Right atrium auricular region (tissue), 2 donors: ENCODE results near the gene RUSF1. TPM values are rescaled to one million over a fixed set of nuclear protein-coding genes. Genes with fewer than 3 reads are reported as not detected.
"Not testable (repeated sequence)": the region's sequence is repeated elsewhere in the genome, so short reads cannot be mapped to it uniquely, and the experiment has no call there.

Experiments used
- DNase-seq: peaks from one replicate; pipeline ENCODE4 v3.0.0-alpha.2; 2019; ENCODE audit warnings: low spot score
- H3K27ac ChIP-seq, 2 donors: fragments of 200-600 bp; sonication (generic); 1 replicate in 1 of 2; 2 replicates in 1 of 2; pipeline ENCODE4 v1.5.1; 2016 to 2019
- H3K27me3 ChIP-seq, 2 donors: fragments of 200-600 bp; sonication (generic); one replicate each; pipeline versions ENCODE4 v1.5.1 to v1.6.0; 2017 to 2019
- H3K36me3 ChIP-seq: fragments of 200-600 bp; sonication (generic); one replicate; pipeline ENCODE4 v1.5.1; 2016
- H3K4me1 ChIP-seq, 2 donors: fragments of 200-600 bp; sonication (generic); one replicate each; pipeline versions ENCODE4 v1.5.1 to v1.6.0; 2017 to 2019
- H3K4me3 ChIP-seq, 2 donors: fragments of 200-600 bp; sonication (generic); 1 replicate in 1 of 2; 2 replicates in 1 of 2; pipeline ENCODE4 v1.5.1; 2017 to 2019; ENCODE audit warnings: mild to moderate bottlenecking in 1 of 2, moderate library complexity in 1 of 2
- H3K9me3 ChIP-seq, 2 donors: fragments of 200-600 bp; sonication (generic); one replicate each; pipeline ENCODE4 v1.5.1; 2019
- CTCF ChIP-seq, 2 donors: fragments of 200-600 bp; sonication (generic); IDR thresholded peaks; one replicate each; pipeline ENCODE4 v1.5.1; 2019; ENCODE audit warnings: antibody characterized with exemption in 2 of 2
- total RNA-seq, 2 donors: library from RNA; depleted of rRNA; stranded (reverse); fragments of >200 nt; gene quantifications; one replicate each; pipeline ENCODE4 v1.1.0, GENCODE V29; 2016

Gene RUSF1
- total RNA-seq, 2 donors from 2014 or later, result 33.3 TPM

DNA sequence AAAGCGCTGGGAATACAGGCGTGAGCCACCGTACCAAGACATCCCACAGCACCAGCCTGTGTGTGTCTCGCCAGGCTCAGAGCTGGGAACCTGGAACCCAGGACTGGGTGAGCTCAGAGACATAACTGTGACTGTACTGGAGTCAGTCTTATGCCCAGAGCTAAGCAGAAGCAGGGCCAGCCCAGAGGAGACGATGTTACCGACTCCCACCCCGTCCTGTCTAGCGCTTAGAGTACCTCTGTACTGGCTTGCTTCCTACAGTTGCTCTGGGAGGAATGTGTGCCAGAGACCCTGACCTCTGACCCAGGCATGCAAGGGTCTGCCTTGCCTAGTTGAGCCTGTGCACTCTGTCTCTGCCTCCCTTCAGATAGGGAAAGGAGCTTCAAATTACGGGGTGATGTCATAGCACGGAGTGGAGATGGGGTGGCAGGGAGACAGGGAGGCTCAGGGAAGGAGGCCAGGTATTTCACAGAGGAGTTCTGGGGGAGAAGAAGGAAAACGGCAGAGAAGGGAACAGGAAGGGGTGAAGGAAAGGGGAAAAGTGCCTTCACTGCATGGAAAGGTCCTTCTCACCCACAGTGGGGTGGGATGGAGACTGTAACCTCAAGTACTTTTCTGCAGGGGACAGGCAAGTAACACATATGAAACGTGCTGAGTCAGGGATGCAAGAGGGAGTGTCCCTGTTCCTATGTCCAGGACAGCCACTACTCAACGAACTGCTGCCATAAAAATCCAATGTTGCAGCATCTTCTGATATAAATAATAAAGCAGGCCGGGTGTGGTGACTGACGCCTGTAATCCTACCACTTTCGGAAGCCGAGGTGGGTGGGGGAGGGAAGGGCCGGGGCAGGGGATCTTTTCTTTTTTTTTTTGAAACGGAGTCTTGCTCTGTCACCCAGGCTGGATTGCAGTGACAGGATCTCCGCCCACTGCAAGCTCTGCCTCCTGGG lies 54.7 kb downstream of the RUSF1 start:
- Histone ChIP-seq H3K27ac (peak overlapping the region; percentile 67 to 70), H3K9me3 (no peaks in the 10 kb centered on the region), H3K36me3 (no peaks in the 10 kb centered on the region), H3K27me3 (no peaks in the 10 kb centered on the region), H3K4me3 (peak overlapping the region in 1 of 2 donors; percentile 11), H3K4me1 (peaks cover 0 to 72% of the 10 kb centered on the region in 2 donors)
- peak; percentile 83 for DNase-seq
- no peak for TF ChIP-seq CTCF (IDR thresholded peaks at IDR 0.05)

- H3K27ac ChIP-seq, result peak overlapping the region; percentile 67 to 70
- no peak for DNase-seq
- no peak overlapping the region for H3K4me3 ChIP-seq
- no peaks in the 10 kb centered on the region for H3K36me3 ChIP-seq
- H3K9me3 ChIP-seq, result no peaks in the 10 kb centered on the region
- no peaks in the 10 kb centered on the region for H3K27me3 ChIP-seq
- no peak for TF ChIP-seq CTCF (IDR thresholded peaks at IDR 0.05)
- peaks cover 0 to 65% of the 10 kb centered on the region in 2 donors for H3K4me1 ChIP-seq
Observed at GRCh38 chr16:31452631-31453106, 55.5 kb downstream of the RUSF1 start.

DNA sequence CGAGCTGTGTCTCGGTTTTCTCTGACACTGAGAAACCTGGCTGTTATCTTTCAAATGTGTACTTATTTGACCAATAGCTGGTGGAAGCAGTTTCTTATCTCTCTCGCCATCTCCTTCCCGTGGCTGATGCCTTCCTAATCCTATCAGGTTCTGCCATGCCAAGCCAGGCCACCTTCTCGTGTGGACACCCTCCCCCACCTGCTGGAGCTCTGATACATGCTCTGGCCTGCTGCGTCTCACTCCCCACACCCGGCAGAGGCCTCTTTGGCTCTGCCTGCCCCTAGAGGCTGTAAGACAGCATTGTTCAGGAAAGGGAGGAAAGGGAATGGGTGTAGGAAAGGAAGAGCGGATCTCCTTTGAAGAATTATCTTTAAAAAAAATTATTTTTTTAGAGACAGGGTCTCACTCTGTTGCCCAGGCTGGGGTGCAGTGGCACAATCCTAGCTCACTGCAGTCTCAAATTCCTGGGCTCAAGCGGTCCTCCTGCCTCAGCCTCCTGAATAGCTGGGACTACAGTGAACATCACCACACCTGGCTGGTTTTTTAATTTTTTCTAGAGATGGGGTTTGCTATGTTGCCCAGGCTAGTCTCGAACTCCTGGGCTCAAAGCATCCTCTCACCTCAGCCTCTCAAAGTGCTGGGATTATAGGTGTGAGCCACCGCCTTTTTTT lies 56.4 kb downstream of the RUSF1 start:
- H3K27ac ChIP-seq, result peak overlapping the region; percentile 67 to 70
- H3K36me3 ChIP-seq, result no peaks in the 10 kb centered on the region
- no peaks in the 10 kb centered on the region for H3K27me3 ChIP-seq
- DNase-seq, result no peak
- peaks cover 0 to 57% of the 10 kb centered on the region in 2 donors for H3K4me1 ChIP-seq
- TF ChIP-seq CTCF (IDR thresholded peaks at IDR 0.05), result peak in 1 of 2 donors; percentile 62
- H3K9me3 ChIP-seq, result no peaks in the 10 kb centered on the region
- no peak overlapping the region for H3K4me3 ChIP-seq

GRCh38 chr16:31451201-31451600 lies 57.0 kb downstream of the RUSF1 start:
- H3K9me3 ChIP-seq, result no peaks in the 10 kb centered on the region
- TF ChIP-seq CTCF (IDR thresholded peaks at IDR 0.05), result no peak
- H3K27me3 ChIP-seq, result no peaks in the 10 kb centered on the region
- H3K36me3 ChIP-seq, result no peaks in the 10 kb centered on the region
- H3K4me1 ChIP-seq, result peaks cover 0 to 50% of the 10 kb centered on the region in 2 donors
- no peak overlapping the region for H3K4me3 ChIP-seq
- no peak for DNase-seq
- peak overlapping the region in 1 of 2 donors; percentile 67 for H3K27ac ChIP-seq

- peaks cover 0 to 13% of the 10 kb centered on the region in 2 donors for H3K4me1 ChIP-seq
- H3K4me3 ChIP-seq, H3K27ac ChIP-seq, H3K27me3 ChIP-seq, DNase-seq, H3K9me3 ChIP-seq, H3K36me3 ChIP-seq: not testable (repeated sequence)
Observed at GRCh38 chr16:31445931-31446330, 62.3 kb downstream of the RUSF1 start.

GRCh38 chr16:31441956-31442355 lies 66.2 kb downstream of the RUSF1 start:
- peaks cover 0 to 16% of the 10 kb centered on the region in 2 donors for H3K4me1 ChIP-seq
- peak overlapping the region; percentile 51 to 74 for H3K4me3 ChIP-seq
- no peak for DNase-seq
- no peaks in the 10 kb centered on the region for H3K36me3 ChIP-seq
- H3K27me3 ChIP-seq, result no peaks in the 10 kb centered on the region
- no peak for TF ChIP-seq CTCF (IDR thresholded peaks at IDR 0.05)
- H3K27ac ChIP-seq, result peak overlapping the region; percentile 93 to 96
- H3K9me3 ChIP-seq, result no peaks in the 10 kb centered on the region
